ENCODE data around the gene FHDC1. TPM values are rescaled to one million over a fixed set of nuclear protein-coding genes. Genes with fewer than 3 reads are reported as not detected.

Gene FHDC1
- total RNA-seq, 4 donors from 2014 or later = 21.9 to 39.6 (median 28.7) TPM

GRCh38 chr4:152929888-152930287 lies 6.2 kb upstream of the FHDC1 start:
- peaks cover 1% of the 10 kb centered on the region for H3K4me1 ChIP-seq
- H3K9me3 ChIP-seq = no peaks in the 10 kb centered on the region
- H3K36me3 ChIP-seq = no peaks in the 10 kb centered on the region
- DNase-seq (ENCODE audit: low spot score in 2 of 2) = no peak
- H3K27me3 ChIP-seq = no peaks in the 10 kb centered on the region
- 38% methylated on average over 1 of the region's 1 CpG for WGBS
- H3K27ac ChIP-seq = no peak overlapping the region
- no peak for TF ChIP-seq POLR2A (IDR thresholded peaks at IDR 0.05)
- no peak overlapping the region for H3K4me3 ChIP-seq

GRCh38 chr4:152935143-152935542 lies 980 bp upstream of the FHDC1 start:
- 23% methylated on average over 16 of the region's 16 CpGs for whole genome bisulfite sequencing
- peaks cover 10% of the 10 kb centered on the region for H3K27me3 ChIP-seq
- no peak for DNase-seq (ENCODE audit: low spot score in 2 of 2)
- no peaks in the 10 kb centered on the region for H3K36me3 ChIP-seq
- H3K4me1 ChIP-seq = peaks cover 32% of the 10 kb centered on the region
- TF ChIP-seq POLR2A (IDR thresholded peaks at IDR 0.05) = no peak
- TF ChIP-seq POLR2AphosphoS5 (IDR thresholded peaks at IDR 0.05) = no peak
- no peak for TF ChIP-seq EP300 (IDR thresholded peaks at IDR 0.05)
- no peak for TF ChIP-seq CTCF (IDR thresholded peaks at IDR 0.05)
- H3K4me3 ChIP-seq = peak overlapping the region; percentile 82
- peak overlapping the region; percentile 74 for H3K27ac ChIP-seq
- no peaks in the 10 kb centered on the region for H3K9me3 ChIP-seq

- Histone ChIP-seq H3K4me3 (peak overlapping the region; percentile 82), H3K9me3 (no peaks in the 10 kb centered on the region), H3K27ac (peak overlapping the region; percentile 74), H3K36me3 (no peaks in the 10 kb centered on the region), H3K27me3 (peaks cover 10% of the 10 kb centered on the region), H3K4me1 (peaks cover 36% of the 10 kb centered on the region)
- TF ChIP-seq POLR2A (IDR thresholded peaks at IDR 0.05) (no peak), POLR2AphosphoS5 (IDR thresholded peaks at IDR 0.05) (no peak), EP300 (IDR thresholded peaks at IDR 0.05) (no peak)
- DNase-seq (ENCODE audit: low spot score in 2 of 2) = peak in 1 of 2 donors; percentile 84
- WGBS = 0% methylated on average over 9 of the region's 93 CpGs
Observed at GRCh38 chr4:152936446-152937335, 568 bp downstream of the FHDC1 start.

- under 1% methylated on average over 32 of the region's 91 CpGs for WGBS
- peak overlapping the region; percentile 82 for H3K4me3 ChIP-seq
- DNase-seq (ENCODE audit: low spot score in 2 of 2) = no peak
- peaks cover 10% of the 10 kb centered on the region for H3K27me3 ChIP-seq
- peaks cover 36% of the 10 kb centered on the region for H3K4me1 ChIP-seq
- H3K9me3 ChIP-seq = no peaks in the 10 kb centered on the region
- no peaks in the 10 kb centered on the region for H3K36me3 ChIP-seq
- peak overlapping the region; percentile 74 for H3K27ac ChIP-seq
- TF ChIP-seq EP300 (IDR thresholded peaks at IDR 0.05) (no peak), POLR2A (IDR thresholded peaks at IDR 0.05) (no peak), CTCF (IDR thresholded peaks at IDR 0.05) (no peak), POLR2AphosphoS5 (IDR thresholded peaks at IDR 0.05) (no peak)
Observed at GRCh38 chr4:152937336-152938236, 1.5 kb downstream of the FHDC1 start.

GRCh38 chr4:152938237-152938947 lies 2.3 kb downstream of the FHDC1 start:
- WGBS = 11% methylated on average over 17 of the region's 17 CpGs
- no peaks in the 10 kb centered on the region for H3K9me3 ChIP-seq
- no peak for TF ChIP-seq EP300 (IDR thresholded peaks at IDR 0.05)
- H3K36me3 ChIP-seq = peaks cover 1% of the 10 kb centered on the region
- peaks cover 39% of the 10 kb centered on the region for H3K4me1 ChIP-seq
- peaks cover 10% of the 10 kb centered on the region for H3K27me3 ChIP-seq
- H3K27ac ChIP-seq = no peak overlapping the region
- H3K4me3 ChIP-seq = peak overlapping the region; percentile 82
- no peak for DNase-seq (ENCODE audit: low spot score in 2 of 2)

GRCh38 chr4:152939621-152940020 lies 3.5 kb downstream of the FHDC1 start:
- Histone ChIP-seq H3K4me1 (peaks cover 51% of the 10 kb centered on the region), H3K27ac (no peak overlapping the region), H3K9me3 (no peaks in the 10 kb centered on the region), H3K36me3 (peaks cover 4% of the 10 kb centered on the region), H3K4me3 (no peak overlapping the region), H3K27me3 (peaks cover 10% of the 10 kb centered on the region)
- WGBS = 92% methylated on average over 2 of the region's 2 CpGs
- no peak for TF ChIP-seq EP300 (IDR thresholded peaks at IDR 0.05)
- TF ChIP-seq POLR2A (IDR thresholded peaks at IDR 0.05) = no peak
- no peak for TF ChIP-seq CTCF (IDR thresholded peaks at IDR 0.05)
- no peak for TF ChIP-seq POLR2AphosphoS5 (IDR thresholded peaks at IDR 0.05)
- DNase-seq (ENCODE audit: low spot score in 2 of 2) = no peak
